ENCODE results near the gene FGGY.

The FGGY gene

DNA sequence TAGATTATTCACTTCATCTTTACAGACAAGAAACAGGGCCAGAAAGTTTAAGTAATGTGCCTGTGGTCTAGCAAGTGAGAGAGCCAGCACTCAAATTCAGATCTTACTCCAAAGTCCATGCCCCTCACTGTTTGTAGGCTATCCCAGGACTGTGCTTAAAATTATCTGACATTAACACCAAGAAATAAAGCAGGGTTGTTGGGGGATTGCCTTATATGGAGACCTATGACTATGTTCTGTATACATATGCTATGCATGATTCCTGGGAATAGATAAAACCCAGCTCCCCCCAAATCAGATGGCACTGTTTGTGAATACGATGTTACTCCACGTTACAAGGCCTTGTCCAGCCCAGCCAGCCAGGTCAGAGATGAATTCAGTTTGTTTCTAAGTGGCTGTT is 386.3 kb downstream of the FGGY start:
- DNase-seq (ENCODE audit: low spot score) = no peak

DNA sequence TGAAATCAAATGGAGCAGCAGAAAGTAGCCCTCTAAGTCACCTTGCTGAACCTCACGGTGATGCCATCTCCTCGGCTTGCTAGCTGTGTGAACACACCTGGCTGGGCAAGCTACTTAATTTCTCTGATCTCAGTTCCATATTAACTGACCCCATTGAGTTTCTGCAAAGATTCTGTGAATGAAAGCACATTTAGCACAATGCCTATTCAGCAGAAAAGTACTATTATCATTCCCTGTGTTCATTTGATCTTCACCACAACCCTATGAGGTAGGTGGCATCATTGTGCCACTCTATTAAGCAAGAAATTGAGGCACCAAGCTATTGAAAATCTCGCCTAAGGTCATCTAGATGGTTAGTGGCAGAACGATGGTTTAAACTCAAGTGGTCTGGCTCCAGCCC is 387.8 kb downstream of the FGGY start:
- no peak for DNase-seq (ENCODE audit: low spot score)

DNA sequence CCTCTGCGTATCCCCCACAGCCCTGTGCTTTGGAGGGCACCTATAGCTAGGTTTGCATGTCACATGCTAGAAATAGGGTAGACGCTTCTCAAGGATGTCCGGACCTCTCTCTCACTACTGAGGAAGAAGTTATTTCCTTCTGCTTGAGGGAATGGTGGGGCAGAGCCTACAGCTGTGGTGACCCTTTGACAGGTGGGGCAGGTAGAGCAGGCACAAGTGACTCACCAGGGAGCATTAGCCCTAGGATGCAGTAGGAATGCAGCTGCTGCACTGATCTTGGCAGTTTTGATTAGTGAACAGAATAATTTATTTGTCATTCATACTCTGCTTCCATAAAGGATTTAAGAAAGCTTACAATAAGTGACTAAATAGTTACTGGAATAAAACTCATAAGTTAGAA is 388.2 kb downstream of the FGGY start:
- DNase-seq (ENCODE audit: low spot score) = no peak

DNA sequence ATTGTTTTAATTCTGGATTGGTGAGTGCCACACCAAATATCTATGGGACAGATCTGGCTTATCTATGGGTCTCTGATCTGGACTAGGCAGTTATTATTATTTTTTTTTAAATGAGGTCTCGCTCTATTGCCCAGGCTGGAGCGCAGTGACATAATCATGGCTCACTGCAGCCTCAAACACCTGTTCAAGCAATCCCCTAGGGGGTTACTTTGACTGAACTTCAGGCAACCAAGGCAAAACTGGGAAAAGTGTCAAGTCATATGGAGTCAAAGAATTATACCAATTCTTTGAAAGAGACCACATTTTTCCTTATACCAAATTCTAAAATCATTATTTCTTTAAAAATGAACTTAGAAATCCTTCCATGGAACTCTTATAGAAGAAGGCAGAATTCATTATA is 388.8 kb downstream of the FGGY start:
- DNase-seq (ENCODE audit: low spot score) = no peak

DNA sequence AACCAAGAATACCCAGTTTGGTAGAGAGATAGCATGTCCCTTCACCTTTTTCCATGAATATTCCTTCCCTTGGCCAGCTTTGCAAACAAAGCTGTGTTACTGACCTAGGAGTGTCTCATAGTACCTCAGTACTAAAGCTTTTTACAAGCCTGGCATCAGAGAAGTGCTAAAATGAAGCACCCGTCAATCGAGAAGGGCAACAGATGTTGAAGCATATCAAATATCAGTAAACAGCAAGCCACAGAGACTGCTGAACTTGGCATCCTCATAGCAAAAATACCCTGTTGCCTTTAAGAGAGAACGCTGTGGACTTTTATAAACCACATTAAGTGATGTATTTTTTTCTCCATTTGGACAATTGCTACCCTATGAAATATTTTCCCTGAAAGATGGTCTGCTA is 389.3 kb downstream of the FGGY start:
- DNase-seq (ENCODE audit: low spot score) = no peak

DNA sequence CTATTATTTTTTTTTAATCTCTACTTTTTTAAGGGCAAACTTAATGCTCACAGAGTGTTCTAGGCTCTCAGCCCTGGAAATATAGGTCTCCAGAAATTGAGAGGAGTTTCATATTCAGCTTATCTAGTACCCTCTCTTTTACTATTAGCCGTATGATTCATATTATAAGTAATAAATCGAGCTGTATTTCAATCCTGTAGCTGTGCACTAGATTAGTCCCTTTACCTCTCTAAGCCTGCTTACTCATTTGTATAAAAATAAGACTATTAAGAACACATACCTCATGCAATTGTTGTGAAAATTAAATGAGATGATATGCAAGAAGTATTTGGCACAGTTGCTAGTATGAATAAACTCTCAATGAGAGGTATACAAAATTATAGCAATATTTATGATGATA is 389.7 kb downstream of the FGGY start:
- DNase-seq (ENCODE audit: low spot score) = no peak

DNA sequence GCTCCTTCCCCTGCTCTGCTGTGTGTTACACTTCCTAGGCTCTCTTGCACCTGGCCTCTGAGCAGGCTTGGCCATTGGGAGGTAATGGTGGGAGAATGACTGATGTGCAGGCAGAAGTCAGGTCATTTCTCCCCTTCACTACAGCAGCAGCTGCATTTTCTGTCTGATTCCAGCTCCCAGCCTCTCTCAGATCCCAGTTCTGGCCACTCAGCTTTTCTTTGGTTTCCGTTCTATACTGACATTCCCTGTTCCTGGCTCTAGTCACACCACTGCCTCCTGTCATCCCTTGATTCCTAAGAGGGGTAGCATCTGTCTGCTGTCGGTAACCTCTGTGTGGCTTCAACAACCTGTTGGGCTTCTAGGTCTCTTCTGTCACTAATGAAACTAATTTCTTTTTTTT is 390.2 kb downstream of the FGGY start:
- no peak for DNase-seq (ENCODE audit: low spot score)

DNA sequence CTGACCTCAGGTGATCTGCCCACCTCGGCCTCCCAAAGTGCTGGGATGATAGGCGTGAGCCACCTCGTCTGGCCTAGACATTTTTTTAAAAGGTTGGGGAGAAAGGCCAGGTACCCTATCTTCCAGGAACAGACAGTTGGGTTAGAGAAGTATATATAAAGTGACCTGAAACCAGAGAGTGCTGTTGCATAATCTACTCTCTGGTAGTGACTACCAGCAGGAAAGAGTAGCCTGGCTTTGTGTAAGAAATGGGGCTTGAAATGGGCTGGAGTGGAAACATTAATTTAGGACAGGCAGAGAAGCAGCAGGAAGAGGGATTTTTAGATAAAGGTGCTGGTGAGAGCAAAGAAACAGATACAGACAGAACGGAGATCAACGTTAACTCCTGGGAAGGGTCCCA is 392.1 kb downstream of the FGGY start:
- DNase-seq (ENCODE audit: low spot score) = no peak

DNA sequence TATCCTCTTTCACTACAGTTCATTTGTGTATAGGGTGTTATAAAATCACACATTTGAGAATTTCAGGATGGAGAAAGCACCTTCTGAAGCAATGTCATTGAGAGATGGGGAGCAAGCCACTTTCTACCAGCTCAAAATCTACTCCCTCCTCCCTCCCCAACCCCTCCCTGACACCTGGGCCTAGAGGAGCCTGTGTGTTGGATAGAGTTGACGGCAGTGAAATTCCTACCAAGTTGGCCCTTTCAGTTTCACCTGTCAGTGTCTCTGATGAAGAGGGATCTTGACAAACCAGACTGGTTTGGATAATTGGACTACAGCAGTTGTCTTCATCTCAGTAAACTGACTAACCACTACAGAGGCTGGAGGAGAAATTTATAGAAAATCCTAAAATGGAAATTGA is 392.8 kb downstream of the FGGY start:
- DNase-seq (ENCODE audit: low spot score) = no peak

DNA sequence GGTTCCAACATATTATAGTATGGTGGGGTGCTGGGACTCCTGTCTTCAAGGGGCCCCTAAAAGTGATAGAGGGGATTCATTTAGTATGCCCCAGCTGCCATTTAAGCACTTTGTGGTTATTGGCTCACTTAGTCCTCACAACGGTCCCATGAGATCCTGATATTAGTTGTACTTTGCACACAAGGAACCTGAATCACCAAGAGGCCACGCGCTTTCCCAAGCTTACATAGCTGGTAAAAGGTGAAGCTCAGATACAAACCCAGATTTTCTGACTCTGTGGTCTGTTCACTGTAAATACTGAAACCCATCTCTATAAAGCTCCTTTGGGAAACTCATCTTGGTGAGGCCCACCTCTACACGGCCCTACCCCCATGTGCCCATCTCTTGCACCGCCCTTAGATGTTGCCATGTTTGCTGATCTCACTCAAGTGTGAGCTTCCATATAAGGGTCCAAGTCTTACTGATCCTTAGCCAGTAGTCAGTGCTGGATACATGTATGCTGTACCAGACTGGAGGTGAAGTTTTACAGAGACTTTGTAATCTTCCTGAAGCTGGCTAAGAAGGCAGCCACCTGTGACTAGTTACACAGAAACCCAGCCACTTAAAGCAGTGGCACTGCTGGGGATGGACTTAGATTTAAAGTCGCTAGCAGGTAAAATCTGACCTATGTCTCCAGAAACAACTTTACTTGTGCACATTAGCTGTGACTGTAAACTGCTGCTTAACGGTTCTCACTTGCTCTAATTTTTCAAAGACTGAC is 393.5 kb downstream of the FGGY start:
- DNase-seq (ENCODE audit: low spot score) = no peak

DNA sequence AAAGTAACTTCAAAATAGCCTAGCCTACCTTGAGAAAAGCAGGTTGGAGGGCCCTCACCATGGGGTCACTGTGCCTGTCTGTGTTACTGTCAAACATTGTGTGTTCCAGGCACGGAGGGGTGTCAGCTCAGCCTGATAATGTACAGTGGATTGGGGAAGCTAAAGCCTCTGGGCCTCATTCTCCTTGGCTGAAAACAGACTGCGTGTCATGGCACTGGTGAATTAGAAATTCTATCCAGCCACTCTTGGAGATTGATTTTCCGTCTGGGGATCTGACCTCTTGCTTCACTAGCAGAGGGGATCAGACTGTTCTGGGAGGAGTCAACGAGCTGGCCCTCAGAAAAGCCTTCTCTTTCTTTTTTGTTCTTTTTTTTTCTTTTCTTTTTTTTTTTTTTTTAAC is 394.4 kb downstream of the FGGY start:
- DNase-seq (ENCODE audit: low spot score) = no peak

DNA sequence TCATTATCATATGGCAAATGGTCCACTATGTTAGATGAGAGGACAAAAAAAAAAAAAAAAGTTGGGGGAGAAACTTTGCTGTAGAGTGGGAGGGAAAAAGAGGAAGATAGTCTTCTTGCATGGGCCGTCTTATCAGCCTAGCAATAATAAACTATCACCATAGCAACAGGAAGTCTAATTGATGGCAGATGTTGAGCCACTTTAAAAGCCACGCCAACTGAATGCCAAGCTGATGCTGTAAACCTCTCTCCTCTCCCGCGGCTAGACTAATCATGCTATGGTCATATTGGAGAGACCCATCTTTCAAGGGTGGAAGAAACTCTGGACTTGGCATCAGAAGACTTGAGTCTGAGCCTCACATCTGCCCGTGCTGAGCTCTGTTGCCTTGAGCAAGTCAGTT is 395.7 kb downstream of the FGGY start:
- no peak for DNase-seq (ENCODE audit: low spot score)

DNA sequence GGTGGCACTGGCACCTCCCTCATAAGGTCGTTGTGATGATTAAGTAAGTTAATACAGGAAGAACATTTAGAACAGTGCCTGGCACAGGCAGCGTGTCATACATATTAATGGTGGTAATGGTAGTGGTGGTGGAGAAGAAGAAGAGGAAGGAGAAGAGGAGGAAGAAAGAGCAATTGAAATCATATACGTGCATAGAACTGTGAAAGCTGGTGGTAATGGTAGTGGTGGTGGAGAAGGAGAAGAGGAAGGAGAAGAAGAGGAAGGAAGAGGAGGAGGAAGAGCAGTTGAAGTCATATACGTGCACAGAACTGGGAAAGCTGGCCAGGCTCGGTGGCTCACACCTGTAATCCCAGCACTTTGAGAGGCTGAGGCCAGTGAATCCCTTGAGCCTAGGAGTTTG is 396.5 kb downstream of the FGGY start:
- DNase-seq (ENCODE audit: low spot score) = no peak

DNA sequence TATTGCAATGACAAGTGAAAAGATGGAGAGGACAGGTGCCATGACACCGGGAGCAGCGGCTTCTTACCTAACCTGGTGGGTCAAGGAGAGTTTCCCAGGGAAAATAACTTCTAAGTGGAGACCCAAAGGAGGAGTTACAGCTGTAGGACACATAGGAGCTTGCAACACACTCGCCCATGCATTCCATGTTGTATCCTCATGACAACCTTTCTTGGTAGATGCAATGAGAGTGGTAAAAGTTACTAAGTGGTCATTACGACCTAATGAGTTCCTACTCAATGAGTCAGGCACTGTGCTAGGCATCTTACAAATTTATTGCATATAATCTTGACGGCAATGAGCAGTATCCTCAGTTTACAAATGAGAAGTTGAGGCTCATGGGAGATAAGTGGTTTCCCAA is 398.4 kb downstream of the FGGY start:
- DNase-seq (ENCODE audit: low spot score) = no peak

DNA sequence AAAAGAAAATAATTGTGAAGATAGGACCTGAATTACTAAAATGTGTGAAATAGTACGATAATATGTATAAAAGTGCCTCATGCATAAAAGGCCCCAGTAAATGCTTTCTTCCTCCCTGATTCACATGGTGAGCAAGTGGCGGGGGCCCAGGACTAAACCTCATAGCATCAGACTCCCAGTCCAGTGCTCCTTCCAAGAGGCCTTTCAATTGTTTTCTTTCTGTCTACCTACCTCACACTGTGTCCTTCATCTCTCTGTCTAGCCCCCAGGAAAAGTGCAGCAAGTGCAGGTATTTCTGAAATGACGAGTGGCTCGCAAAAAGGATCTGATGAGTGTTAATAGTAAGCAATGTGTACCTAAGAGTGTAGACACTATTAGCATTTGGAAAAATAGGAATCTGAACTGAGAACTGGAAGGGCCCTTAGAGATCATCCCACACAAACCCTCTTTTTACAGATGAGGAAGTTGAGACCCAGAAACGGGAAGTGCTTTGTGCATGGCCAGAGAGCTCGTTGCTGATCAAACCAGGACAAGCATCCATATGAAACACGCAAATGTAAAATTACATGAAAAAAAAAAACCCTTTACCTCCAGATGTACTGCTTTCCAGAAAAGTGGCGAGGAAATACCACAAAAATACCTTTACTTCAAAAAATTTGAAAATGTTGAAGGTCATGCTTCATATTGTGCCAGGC is 399.7 kb downstream of the FGGY start:
- DNase-seq (ENCODE audit: low spot score) = no peak

DNA sequence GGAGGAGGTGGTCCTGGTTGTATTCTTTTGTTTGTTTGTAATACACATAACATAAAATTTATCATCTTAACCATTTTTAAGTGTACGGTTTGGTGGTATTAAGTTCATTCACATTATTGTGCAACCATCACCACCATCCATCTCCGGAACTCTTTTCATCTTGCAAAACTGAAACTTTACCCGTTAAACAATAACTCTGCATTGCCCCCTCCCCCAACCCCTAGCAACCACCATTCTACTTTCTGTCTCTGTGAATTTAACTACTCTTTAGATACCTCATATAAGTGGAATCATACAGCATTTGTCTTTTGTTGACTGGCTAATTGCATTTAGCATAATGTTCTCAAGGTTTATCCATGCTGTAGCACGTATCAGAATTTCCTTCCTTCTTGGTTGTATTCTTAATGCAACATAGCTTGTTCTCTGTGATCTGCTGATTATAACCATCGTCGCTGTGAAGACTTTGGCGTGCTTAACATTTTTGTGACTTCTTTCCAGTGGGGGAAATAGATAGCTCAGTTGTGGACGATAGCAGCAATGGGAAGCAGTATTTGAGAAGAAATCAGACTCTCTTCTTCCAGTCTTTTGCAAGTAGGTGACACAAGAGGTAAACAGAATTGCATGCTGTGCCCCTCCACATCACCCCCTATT is 400.4 kb downstream of the FGGY start:
- no peak for DNase-seq (ENCODE audit: low spot score)

DNA sequence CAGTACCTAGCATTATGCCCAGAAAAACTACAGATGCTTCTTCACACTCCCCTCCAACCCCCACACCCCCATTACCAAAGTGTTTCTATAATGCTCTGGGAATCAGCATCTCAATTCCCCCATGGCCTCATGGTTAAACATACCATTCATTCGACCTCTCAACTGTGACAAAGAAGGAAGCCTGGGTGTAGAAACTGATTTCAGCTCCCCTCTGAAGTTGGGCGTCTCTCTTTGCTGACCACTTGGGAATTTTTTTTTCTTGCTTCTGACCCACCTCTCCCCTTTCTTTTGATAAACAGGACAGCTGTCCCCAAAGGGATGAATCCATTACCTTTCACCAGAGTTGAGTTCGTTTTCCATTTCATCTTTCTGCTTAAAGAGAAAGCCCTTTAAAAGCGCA is 401.5 kb downstream of the FGGY start:
- no peak for DNase-seq (ENCODE audit: low spot score)

DNA sequence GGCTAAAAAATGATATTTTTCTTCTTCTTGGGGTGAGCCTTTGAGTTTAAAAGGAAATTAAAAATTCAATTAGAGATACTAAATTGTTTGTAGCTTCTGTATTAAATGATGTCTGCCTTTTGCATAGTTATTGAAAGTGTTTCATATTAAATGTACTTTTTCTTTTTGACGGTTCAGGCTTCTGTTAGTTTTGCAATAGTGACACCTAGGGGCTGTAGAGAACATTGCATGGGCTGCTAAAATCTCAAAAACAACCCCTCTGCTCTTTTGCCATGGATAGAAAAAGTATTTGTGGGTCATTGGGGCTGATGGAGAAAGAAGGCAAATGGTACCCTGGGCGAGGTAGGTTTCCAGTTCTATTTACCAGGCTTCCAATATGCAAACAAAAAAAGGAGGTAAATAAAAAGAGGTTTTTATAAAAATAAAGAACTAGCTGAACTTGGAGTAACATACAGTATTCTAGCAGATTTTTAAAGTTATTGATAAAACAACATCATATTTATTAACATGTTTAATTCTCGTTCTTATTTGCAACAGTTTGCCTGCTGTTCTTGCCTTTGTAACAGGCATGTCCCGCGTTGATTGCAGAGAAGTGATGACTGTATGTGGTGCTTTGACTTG is 402.4 kb downstream of the FGGY start:
- DNase-seq (ENCODE audit: low spot score) = peak; percentile 34

DNA sequence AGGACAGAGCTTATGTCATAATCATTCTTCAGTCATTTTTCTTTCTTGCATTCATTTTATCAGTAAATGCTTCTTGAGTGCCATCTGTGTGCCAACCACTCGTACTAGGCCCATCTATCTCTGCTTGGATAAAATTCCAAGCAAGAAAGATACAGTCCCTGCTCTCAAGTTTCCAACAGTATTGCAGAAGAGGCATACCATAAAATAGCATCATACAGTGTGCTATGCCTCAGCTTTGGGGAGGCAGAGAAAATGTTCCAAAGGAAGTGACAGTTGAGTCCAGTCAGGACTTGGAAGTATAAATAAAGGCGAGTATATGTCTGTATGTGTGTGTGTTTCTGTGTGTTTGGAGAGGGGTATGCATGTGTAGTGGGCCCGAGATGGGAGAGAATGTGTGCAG is 404.5 kb downstream of the FGGY start:
- DNase-seq (ENCODE audit: low spot score) = no peak

DNA sequence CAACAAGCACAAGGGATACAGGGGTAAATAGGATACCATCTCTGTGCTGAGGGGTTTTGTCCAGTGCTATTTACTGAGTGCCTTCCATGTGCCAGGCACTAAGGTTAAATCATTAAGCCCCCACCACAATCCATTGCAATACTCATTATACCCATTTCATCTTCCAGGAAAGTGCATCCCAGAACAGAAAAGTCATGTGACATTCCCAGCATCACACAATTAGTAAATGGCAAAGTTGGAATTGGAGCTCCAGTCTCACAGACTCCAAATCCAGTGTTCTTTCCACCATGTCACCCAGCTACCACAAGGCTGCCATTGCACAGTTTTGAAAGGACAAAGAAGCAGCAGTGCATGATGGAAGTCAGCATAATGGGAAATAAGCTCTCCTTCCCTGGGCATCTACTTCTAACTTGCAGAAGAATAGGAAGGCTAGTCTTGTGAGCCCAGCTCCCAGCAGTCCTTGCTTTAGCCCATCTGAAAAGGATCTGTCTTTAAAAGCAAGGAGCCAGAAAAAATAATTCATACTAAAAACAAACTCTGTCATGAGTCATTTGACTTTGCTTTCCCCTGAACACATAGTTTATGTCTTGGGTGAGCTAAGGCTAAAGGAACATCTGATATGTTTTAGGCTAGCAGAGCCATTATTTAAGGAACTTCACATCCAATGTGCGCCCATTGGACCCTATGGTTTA is 406.5 kb downstream of the FGGY start:
- no peak for DNase-seq (ENCODE audit: low spot score)

DNA sequence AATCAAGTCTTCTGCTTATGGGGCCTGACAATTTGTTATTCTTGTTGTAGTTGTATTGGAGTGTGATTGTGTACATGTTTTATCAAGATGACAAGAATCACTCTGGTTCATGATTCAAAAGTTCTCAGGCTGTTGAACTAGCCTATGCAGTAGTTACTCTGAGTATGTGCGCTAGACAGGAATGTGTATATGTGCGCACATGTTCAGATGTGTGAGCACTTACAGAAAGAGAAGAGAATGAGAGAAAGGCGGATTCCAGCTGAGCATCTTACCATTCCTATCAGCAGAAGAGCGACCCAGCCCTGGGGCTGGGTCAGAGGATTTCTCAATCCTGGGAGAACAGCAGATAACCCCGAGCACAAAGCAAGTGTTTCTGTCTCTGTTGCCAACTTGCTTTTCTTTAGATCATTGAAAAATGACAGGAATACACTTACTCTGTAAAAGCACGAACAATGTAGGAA is 407.1 kb downstream of the FGGY start:
- DNase-seq (ENCODE audit: low spot score) = no peak

DNA sequence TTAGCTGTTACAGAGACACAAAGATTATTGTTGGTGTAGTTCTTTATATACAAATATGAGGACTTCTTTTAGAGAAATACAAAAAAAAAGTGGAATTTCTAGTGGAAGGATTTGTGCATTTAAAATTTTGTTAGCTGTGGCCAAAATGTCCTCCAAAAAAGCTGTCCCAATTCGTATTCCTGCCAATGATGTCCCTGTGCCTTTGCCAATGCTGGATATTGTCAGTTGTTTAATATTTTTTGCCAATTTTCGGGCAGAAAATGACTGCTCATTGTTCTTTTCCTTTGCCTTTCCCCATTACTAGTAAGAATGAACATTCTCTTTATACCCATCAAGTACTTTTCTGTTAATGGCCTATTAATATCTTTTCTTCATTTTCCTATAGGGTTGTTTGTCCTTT is 407.8 kb downstream of the FGGY start:
- peak; percentile 25 for DNase-seq (ENCODE audit: low spot score)
